Thoracic aorta (tissue), 2 donors: ENCODE measurements around the gene TRAF1. TPM values are rescaled to one million over a fixed set of nuclear protein-coding genes. Genes with fewer than 3 reads are reported as not detected.

Experiments
- ATAC-seq: fragments of 150-250 bp; one replicate; pipeline ENCODE4 v1.8.0; 2017; ENCODE audit warnings: low read depth; ENCODE audit not compliant: insufficient number of reproducible peaks, low FRiP score
- DNase-seq: peaks from one replicate; pipeline ENCODE4 v3.0.0-alpha.2; 2020; ENCODE audit warnings: low spot score
- H3K27ac ChIP-seq, 2 donors: fragments of 200-600 bp; sonication (generic); 1 replicate in 1 of 2; 2 replicates in 1 of 2; pipeline ENCODE4 v1.5.1; 2016; ENCODE audit warnings: mild to moderate bottlenecking in 2 of 2, moderate library complexity in 2 of 2
- H3K27me3 ChIP-seq: fragments of 200-600 bp; sonication (generic); replicated peaks from 2 replicates; pipeline ENCODE4 v1.6.0; 2016; ENCODE audit warnings: mild to moderate bottlenecking; ENCODE audit not compliant: insufficient read depth
- H3K36me3 ChIP-seq: fragments of 200-600 bp; sonication (generic); one replicate; pipeline ENCODE4 v1.5.1; 2016
- H3K4me1 ChIP-seq, 2 donors: fragments of 200-600 bp; sonication (generic); 1 replicate in 1 of 2; 2 replicates in 1 of 2; pipeline versions ENCODE4 v1.5.1 to v1.6.0; 2016; ENCODE audit warnings: low read depth in 2 of 2, mild to moderate bottlenecking in 1 of 2; ENCODE audit not compliant: control insufficient read depth in 1 of 2
- H3K4me3 ChIP-seq: fragments of 200-600 bp; sonication (generic); 2 replicates; pipeline ENCODE4 v1.5.1; 2016; ENCODE audit warnings: mild to moderate bottlenecking
- H3K9me3 ChIP-seq: fragments of 200-600 bp; sonication (generic); 2 replicates; pipeline ENCODE4 v1.5.1; 2016
- total RNA-seq, 2 donors: library from RNA; depleted of rRNA; stranded (reverse); fragments of >200 nt; gene quantifications; one replicate each; pipeline versions ENCODE4 v1.1.0 to v1.2.3, GENCODE V29; 2016
- TF ChIP-seq, protein P1 (sequence below): fragments of 200-600 bp; sonication (generic); IDR thresholded peaks from one replicate; pipeline ENCODE4 v1.5.1; 2019; ENCODE audit warnings: antibody characterized with exemption

Gene TRAF1
- total RNA-seq, 2 donors from 2014 or later, result 36.4 to 52.5 TPM

DNA sequence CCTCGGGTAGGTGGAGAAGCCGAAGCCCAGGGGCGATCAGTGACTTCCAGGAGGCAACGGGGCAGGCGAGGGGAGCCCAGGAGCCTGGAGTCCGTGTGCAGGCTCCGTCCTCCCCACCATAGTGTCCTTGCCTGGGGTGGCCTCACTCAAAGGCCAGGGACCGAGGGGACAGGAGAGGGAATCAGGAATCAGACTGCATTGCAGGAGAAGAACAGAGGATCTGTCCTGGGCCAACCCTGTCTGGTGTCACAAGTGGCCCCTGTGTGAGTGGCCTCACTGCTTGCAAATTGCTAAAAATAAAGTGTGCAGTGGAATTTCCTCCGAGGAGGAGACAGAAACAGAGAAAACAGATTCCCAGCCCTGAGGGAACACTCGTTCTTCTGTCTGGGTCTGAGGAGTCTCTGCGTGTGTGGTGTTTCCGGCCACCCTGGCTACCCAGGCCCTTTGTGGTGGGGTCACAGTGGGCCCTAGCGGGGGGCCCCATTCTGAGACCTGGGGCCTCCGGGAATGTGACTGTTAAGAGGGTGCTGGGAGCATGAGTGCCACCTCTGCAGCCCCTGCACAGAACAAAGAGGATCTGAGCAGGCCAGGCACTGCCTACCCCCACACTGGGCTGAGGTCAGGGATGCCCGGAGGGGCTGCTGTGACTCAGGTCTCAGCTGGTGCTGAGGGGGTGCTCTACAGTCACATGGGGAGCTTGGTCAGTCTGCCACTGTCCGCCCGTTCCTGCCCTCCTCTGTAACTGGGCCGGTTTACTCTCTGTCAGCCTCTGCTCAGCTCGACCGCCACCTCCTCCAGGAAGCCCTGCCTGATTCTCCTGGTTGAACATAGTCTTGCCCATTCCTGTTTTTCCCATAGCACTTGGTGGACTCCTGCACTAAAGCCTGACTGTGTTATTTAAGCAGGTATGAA is 7.4 kb downstream of the TRAF1 start:
- H3K36me3 ChIP-seq, result no peaks in the 10 kb centered on the region
- peak overlapping the region; percentile 96 for H3K27ac ChIP-seq
- H3K9me3 ChIP-seq, result no peaks in the 10 kb centered on the region
- peak overlapping the region; percentile 23 for H3K4me3 ChIP-seq
- DNase-seq (no peak), ATAC-seq (no peak)
- no peaks in the 10 kb centered on the region for H3K27me3 ChIP-seq
- H3K4me1 ChIP-seq, result peaks cover 72 to 96% of the 10 kb centered on the region in 2 donors
- TF ChIP-seq, protein P1, sequence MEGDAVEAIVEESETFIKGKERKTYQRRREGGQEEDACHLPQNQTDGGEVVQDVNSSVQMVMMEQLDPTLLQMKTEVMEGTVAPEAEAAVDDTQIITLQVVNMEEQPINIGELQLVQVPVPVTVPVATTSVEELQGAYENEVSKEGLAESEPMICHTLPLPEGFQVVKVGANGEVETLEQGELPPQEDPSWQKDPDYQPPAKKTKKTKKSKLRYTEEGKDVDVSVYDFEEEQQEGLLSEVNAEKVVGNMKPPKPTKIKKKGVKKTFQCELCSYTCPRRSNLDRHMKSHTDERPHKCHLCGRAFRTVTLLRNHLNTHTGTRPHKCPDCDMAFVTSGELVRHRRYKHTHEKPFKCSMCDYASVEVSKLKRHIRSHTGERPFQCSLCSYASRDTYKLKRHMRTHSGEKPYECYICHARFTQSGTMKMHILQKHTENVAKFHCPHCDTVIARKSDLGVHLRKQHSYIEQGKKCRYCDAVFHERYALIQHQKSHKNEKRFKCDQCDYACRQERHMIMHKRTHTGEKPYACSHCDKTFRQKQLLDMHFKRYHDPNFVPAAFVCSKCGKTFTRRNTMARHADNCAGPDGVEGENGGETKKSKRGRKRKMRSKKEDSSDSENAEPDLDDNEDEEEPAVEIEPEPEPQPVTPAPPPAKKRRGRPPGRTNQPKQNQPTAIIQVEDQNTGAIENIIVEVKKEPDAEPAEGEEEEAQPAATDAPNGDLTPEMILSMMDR, result no peak

DNA sequence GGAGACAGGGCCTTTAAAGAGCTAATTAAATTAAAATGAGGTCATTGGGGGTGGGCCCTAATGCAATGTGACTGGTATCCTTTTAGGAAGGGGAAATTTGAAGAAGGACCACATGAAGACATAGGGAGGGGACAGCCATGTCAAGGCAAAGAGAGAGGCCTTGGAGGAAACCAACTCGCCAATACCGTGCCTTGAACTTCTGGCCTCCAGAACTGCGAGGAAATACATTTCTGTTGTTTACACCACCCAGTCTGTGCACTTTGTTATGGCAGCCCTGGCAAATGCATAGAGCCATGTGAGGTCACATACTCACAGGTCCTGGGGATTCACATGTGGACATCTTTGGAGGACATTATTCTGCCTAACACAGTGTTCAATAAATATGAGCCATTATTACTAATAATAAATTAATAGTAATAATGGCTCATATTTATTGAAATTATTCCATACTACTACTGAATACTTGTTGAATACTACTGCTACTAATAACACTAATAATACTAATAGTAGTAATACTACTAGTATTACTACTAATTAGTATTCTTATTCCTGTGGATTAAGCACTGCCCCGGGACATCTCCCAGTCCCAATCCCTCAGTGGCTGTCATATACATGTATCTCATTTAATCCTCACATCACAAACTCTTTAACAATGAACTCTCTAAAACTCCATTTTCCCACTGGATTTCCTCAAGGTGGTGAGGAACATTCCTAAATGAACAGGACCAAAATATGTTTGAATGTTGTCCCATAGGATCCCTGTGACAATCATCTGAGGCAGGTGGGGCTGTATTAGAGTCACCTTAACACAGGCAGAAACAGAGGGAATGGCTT is 8.4 kb downstream of the TRAF1 start:
- ATAC-seq (no peak), DNase-seq (no peak)
- peak overlapping the region; percentile 23 for H3K4me3 ChIP-seq
- peaks cover 63 to 96% of the 10 kb centered on the region in 2 donors for H3K4me1 ChIP-seq
- TF ChIP-seq, protein P1, result no peak
- peak overlapping the region; percentile 96 for H3K27ac ChIP-seq
- H3K9me3 ChIP-seq, result no peaks in the 10 kb centered on the region
- H3K27me3 ChIP-seq, result no peaks in the 10 kb centered on the region
- H3K36me3 ChIP-seq, result peaks cover 5% of the 10 kb centered on the region

DNA sequence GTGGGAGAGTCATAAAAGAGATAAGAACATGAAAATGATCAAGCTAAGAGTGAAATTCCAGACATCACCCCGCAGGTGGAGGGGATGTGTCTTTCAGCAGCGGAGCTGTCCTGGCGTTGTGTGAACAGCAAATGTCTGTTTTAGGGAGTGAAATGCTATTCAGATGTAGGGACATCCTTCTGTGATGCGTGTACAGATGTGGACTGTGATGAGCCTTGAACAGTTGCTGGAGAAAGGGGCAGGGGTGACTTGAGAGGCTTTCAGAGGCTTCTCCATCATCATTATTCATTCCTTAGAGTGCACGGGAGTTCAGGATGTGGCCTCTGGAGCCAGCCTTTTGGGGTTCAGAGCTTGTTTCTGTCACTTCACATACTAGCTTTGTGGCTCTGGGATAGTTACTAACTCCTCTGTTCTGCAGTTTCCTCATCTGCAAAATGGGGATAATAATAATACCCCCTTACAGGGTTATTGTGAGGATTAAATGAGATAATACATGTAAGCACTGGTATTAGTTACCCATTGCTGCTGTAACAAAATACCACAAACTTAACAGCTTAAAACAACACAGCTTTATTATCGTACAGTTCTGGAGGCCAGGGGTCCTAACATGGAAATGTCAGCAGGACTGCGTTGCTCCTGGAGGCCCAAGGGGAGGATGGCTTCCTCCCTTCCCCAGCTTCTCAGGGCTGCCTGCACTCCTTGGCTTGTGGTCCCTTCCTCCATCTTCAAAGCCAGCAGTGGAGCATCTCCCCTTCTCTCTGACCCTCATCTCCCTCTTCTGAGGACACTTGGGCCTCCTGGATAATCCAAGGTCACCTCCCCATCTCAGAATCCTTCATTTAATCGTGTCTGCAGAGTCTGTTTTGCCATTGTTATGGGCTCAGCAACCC is 9.4 kb downstream of the TRAF1 start:
- H3K4me3 ChIP-seq, result no peak overlapping the region
- DNase-seq, result no peak
- H3K4me1 ChIP-seq, result peaks cover 55 to 87% of the 10 kb centered on the region in 2 donors
- peaks cover 15% of the 10 kb centered on the region for H3K36me3 ChIP-seq
- no peaks in the 10 kb centered on the region for H3K27me3 ChIP-seq
- no peaks in the 10 kb centered on the region for H3K9me3 ChIP-seq
- peak overlapping the region; percentile 62 to 96 for H3K27ac ChIP-seq
- TF ChIP-seq, protein P1, result no peak
- no peak for ATAC-seq

DNA sequence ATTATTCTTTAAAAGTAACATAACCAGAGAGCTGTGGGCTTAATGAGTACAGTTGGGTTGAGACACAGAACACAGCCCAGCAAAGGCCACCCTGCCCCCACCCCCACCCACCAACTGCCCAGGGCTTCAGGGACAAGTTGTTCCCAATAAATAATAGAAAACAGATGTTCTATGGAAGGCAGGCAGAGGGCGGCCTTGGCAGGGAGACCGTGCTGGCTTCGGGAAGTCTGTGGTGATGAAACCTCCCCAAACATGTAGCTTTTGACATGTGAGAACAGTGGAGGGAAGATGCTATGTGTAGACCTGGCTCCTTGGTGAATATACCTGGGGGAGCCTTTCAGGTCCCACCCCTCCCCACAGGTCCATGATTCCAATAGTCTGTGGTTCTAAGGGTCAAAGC is 10.0 kb downstream of the TRAF1 start:
- Histone ChIP-seq H3K4me3 (no peak overlapping the region), H3K9me3 (no peaks in the 10 kb centered on the region), H3K27me3 (no peaks in the 10 kb centered on the region), H3K27ac (peak overlapping the region; percentile 62 to 96), H3K4me1 (peaks cover 50 to 81% of the 10 kb centered on the region in 2 donors), H3K36me3 (peaks cover 21% of the 10 kb centered on the region)
- no peak for DNase-seq
- TF ChIP-seq, protein P1, result peak; percentile 22
- ATAC-seq, result peak; percentile 45
